Small intestine (tissue), 7 donors: ENCODE data around the gene TSSC4. TPM values are rescaled to one million over a fixed set of nuclear protein-coding genes. Genes with fewer than 3 reads are reported as not detected.
A peak's percentile ranks its signal among the peaks of the same experiment; 100 is the strongest.

ENCODE experiments used
- DNase-seq, 2 donors: peaks; one replicate each; pipeline versions ENCODE4 v3.0.0 to v3.0.0-alpha.2; 2013
- FAIRE-seq: peaks from 2 replicates; lab custom pipeline; 2012; peaks lifted over from hg19 to GRCh38; lab: Jason Lieb, UNC
- H3K27ac ChIP-seq, 3 donors: one replicate each; pipeline ENCODE4 v1.5.1; 2013; ENCODE audit warnings: low read length in 2 of 3, mild to moderate bottlenecking in 2 of 3, control low read depth in 1 of 3, inconsistent platforms in 1 of 3, low read depth in 1 of 3, moderate library complexity in 1 of 3
- H3K27me3 ChIP-seq, 3 donors: one replicate each; pipeline ENCODE4 v1.6.1; 2013; ENCODE audit warnings: low read length in 3 of 3, inconsistent platforms in 1 of 3; ENCODE audit not compliant: control insufficient read depth in 3 of 3, insufficient read depth in 3 of 3
- H3K36me3 ChIP-seq, 3 donors: one replicate each; pipeline ENCODE4 v1.6.1; 2013; ENCODE audit warnings: low read length in 3 of 3, inconsistent platforms in 1 of 3, low read depth in 1 of 3, mild to moderate bottlenecking in 1 of 3, moderate library complexity in 1 of 3; ENCODE audit not compliant: control insufficient read depth in 3 of 3, insufficient read depth in 2 of 3
- H3K4me1 ChIP-seq, 3 donors: one replicate each; pipeline ENCODE4 v1.6.1; 2013; ENCODE audit warnings: low read length in 2 of 3, inconsistent platforms in 1 of 3, low read depth in 1 of 3, mild to moderate bottlenecking in 1 of 3, moderate library complexity in 1 of 3; ENCODE audit not compliant: control insufficient read depth in 3 of 3, insufficient read depth in 2 of 3
- H3K4me3 ChIP-seq, 3 donors: one replicate each; pipeline ENCODE4 v1.5.1; 2013; ENCODE audit warnings: low read length in 3 of 3, control low read depth in 1 of 3, inconsistent platforms in 1 of 3, low read depth in 1 of 3, mild to moderate bottlenecking in 1 of 3, moderate library complexity in 1 of 3
- H3K9me3 ChIP-seq, 2 donors: one replicate each; pipeline ENCODE4 v1.6.1; 2013; ENCODE audit warnings: low read depth in 1 of 2, low read length in 1 of 2; ENCODE audit not compliant: control insufficient read depth in 2 of 2, insufficient read depth in 1 of 2
- WGBS, 3 donors: extraction: QIAGEN DNeasy Blood & Tissue Kit; methylation state at CpG; one replicate each; pipeline ENCODE4 v1.1.7; 2013; 5-methylcytosine and 5-hydroxymethylcytosine counted together
- polyA plus RNA-seq, 4 donors: library from polyadenylated mRNA; stranded (reverse) in 3 of 4; unstranded in 1 of 4; fragments of 200-250 nt in 3 of 4; fragments of 120-200 nt in 1 of 4; gene quantifications; one replicate each; pipeline versions ENCODE4 v1.2.1 to v1.2.3, GENCODE V29; 2013
- donor health status: healthy with polysubstance abuse.
- donor health status: control.
- donor health status: control.
- donor health status: Bipolar disorder and iron deficiency.
- donor health status: healthy.

The TSSC4 gene
- polyA plus RNA-seq, 4 donors = 24.2 to 113 (median 63.3) TPM

DNA sequence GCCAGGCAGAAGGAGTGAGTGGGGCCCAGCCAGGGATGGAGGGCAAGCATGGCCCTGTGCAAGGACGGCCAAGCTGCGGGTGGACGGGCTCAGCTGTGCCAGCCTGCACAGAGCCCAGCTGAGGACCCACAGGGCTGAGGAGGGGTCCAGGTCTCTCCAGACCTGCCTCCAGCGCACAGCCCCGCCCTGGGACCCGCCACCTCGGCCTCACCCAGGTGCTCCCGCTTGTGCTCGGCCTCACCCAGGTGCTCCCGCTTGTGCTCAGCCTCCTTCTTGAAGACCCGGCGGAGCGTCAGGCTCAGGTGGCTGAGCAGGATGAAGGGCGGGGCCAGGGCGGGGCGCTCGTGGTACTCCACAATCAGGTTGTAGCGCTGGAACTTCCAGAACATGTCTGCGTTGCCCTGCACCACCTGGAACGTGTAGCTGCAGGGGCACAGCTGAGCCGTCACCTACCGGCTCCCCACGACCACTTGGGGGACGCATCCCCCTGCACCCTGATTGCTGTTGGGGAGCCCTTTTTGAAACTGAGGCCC lies 6.4 kb downstream of the TSSC4 start:
- FAIRE-seq (no peak), DNase-seq (no peak)
- 35 to 68% (median 47%) methylated on average over 24 of the region's 24 CpGs for WGBS, 3 donors
- Histone ChIP-seq H3K27ac (no peak overlapping the region), H3K4me3 (no peak overlapping the region), H3K9me3 (no peaks in the 10 kb centered on the region), H3K36me3 (peaks cover 6 to 32% (median 13%) of the 10 kb centered on the region in 3 donors), H3K27me3 (peaks cover 0 to 34% (median 0%) of the 10 kb centered on the region in 3 donors), H3K4me1 (peaks cover 0 to 20% (median 0%) of the 10 kb centered on the region in 3 donors)

DNA sequence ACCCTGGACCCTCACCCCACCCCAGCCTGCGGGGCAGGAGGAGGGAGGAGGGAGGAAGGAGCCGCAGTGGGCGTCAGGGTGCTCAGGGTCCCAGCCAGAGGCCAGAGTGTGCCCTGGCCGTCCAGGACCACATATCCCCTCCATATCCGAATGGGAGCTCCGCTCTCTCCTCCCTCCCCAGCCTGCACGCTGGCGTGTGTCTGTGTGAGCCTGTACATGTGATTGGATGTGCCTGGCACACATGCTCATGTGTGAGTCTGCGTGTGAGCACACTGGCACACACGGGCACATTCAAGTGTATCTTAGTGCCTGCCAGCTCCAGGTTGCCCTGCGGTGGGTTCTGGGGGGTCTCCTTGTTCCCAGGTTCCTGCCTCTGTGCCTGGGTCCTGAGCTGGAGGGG lies 8.1 kb downstream of the TSSC4 start:
- no peak overlapping the region for H3K4me3 ChIP-seq
- H3K9me3 ChIP-seq = no peaks in the 10 kb centered on the region
- peaks cover 0 to 34% (median 0%) of the 10 kb centered on the region in 3 donors for H3K27me3 ChIP-seq
- WGBS, 3 donors = 39 to 69% (median 50%) methylated on average over 10 to 11 of the region's 11 CpGs
- peak overlapping the region in 1 of 3 donors; percentile 33 for H3K27ac ChIP-seq
- FAIRE-seq (no peak), DNase-seq (no peak)
- peaks cover 0 to 17% (median 0%) of the 10 kb centered on the region in 3 donors for H3K4me1 ChIP-seq
- peaks cover 2 to 15% (median 4%) of the 10 kb centered on the region in 3 donors for H3K36me3 ChIP-seq

DNA sequence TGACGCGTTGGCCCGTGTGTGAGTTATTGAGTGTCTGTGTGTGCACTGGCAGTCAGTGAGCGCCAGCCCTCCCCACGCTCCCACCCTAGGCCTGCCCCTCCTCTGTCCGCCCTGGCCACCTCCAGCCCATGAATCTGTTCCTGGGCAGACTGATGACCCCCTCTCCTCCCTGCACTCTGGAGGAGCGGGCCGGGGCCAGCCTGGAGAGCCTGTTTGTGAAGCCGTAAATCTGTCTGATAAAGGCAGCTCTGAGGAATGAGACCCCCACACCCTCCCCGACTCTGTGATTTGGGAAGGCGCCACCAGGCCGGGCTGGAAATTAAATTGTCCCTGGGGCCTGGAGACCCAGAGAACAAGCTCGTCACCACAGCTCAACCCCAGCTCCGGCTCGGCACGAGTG lies 8.6 kb downstream of the TSSC4 start:
- 38 to 58% (median 49%) methylated on average over 16 of the region's 16 CpGs for WGBS, 3 donors
- no peak for DNase-seq
- H3K4me3 ChIP-seq = no peak overlapping the region
- no peaks in the 10 kb centered on the region for H3K9me3 ChIP-seq
- H3K4me1 ChIP-seq = peaks cover 0 to 17% (median 0%) of the 10 kb centered on the region in 3 donors
- peaks cover 0 to 10% (median 1%) of the 10 kb centered on the region in 3 donors for H3K36me3 ChIP-seq
- peak overlapping the region in 1 of 3 donors; percentile 33 for H3K27ac ChIP-seq
- H3K27me3 ChIP-seq = peaks cover 0 to 34% (median 0%) of the 10 kb centered on the region in 3 donors
- FAIRE-seq = no peak

DNA sequence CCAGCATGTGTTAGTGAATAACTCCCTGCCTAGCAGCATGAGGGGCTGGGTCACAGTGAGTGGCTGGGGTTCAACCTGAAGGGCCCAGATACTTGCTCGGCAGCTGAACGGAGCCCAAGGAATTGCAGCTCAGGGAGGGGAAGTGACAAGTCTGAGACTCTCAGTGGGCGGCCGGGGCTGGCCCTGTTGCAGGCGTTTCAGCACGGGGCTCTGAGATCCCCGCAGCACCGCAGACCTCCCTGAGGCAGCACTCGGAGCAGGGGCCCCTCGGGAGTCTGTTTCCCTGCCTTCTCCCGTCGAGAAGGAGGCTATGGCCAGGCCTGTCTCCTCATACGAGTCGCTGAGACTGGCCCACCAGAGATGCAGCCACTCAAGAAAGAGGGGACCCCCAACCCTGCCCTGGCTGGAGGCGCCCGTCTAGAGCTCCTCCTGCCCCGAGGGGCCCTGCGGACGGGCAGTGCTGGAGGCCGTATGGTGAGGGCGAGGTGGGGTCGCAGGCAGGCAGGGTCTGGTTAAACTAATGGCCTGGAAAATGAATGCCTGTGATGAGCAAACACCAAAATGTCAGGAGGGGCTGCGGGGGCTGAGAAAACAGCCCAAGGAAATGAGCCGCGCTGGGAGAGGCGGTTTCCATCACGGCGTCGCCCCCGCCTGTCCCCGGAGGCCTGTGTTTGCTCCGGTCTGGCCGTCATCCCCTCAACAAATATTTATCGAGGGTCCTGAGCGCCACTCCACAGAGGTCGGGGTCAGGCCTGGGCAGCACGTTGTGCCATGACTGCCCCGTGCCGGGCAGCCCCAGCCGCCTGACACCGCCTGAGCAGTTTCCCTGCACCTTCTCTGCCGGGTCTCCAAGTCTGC lies 9.3 kb downstream of the TSSC4 start:
- H3K36me3 ChIP-seq = peaks cover 0 to 3% (median 0%) of the 10 kb centered on the region in 3 donors
- H3K27me3 ChIP-seq = peaks cover 0 to 34% (median 0%) of the 10 kb centered on the region in 3 donors
- 45 to 58% (median 50%) methylated on average over 41 to 42 of the region's 42 CpGs for WGBS, 3 donors
- H3K4me1 ChIP-seq = peaks cover 0 to 17% (median 0%) of the 10 kb centered on the region in 3 donors
- DNase-seq = no peak
- no peak for FAIRE-seq
- H3K9me3 ChIP-seq = no peaks in the 10 kb centered on the region
- H3K27ac ChIP-seq = peak overlapping the region in 1 of 3 donors; percentile 33
- no peak overlapping the region for H3K4me3 ChIP-seq

DNA sequence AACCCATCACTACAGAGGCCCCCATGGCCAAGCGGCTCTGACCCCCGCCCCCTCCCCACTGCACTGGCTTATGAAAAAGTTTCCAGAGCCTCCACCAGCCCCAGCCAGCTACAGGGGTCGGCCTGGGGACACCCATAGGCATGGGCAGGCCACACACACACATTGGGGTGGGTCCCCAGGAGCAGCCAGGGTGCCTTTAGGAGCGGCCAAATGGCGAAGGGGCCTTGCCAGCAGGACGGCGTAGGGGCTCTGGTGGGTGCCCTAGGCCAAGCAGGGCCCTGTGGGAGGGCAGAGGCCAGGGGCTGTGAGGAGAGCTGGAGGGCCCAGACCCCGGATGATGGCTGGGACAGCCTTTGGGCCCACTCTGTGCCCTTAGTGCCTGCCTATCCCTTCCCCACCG lies 10.1 kb downstream of the TSSC4 start:
- 83 to 85% (median 83%) methylated on average over 8 to 9 of the region's 9 CpGs for WGBS, 3 donors
- Histone ChIP-seq H3K27me3 (peaks cover 0 to 34% (median 0%) of the 10 kb centered on the region in 3 donors), H3K9me3 (no peaks in the 10 kb centered on the region), H3K27ac (no peak overlapping the region), H3K4me1 (peaks cover 0 to 17% (median 0%) of the 10 kb centered on the region in 3 donors), H3K36me3 (peaks cover 0 to 3% (median 0%) of the 10 kb centered on the region in 3 donors), H3K4me3 (no peak overlapping the region)
- FAIRE-seq (no peak), DNase-seq (no peak)

DNA sequence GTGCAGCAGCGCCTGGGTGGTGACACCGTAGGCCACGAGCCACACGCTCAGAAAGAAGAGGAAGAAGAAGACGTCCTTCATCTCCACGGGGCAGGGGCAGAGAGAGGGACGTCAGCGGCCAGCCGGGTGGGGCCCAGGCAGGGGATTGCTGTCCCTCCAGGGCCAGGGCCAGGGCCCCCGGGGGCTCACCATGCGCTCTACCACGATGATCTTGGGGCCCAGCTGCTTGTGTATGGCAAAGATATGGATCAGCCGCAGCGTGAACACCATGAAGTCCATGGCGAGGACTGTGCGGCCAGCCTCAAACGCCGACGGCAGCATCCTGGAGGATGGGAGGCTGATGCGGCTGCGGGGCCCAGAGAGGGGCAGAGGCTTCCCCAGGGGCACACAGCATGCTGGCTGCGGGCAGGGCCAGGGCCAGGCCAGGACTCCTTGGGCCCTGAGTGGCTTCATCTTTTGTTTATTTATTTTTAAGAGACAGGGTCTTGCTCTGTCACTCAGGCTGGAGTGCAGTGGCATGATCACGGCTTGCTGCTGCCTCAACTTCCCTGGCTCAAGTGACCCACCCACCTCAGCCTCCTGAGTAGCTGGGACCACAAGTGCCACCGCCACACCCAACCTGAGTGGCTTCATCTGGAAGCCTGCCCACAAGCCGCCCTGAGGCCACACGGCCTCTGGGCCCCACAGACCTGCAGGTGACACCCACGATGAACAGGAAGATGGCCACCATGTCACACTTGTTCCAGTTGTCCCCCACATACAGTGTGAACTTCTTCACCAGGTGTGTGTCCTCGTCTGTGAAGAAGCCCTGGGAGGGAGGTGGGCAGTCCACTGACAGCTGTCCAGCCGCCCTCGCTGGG lies 11.1 kb downstream of the TSSC4 start:
- FAIRE-seq = no peak

DNA sequence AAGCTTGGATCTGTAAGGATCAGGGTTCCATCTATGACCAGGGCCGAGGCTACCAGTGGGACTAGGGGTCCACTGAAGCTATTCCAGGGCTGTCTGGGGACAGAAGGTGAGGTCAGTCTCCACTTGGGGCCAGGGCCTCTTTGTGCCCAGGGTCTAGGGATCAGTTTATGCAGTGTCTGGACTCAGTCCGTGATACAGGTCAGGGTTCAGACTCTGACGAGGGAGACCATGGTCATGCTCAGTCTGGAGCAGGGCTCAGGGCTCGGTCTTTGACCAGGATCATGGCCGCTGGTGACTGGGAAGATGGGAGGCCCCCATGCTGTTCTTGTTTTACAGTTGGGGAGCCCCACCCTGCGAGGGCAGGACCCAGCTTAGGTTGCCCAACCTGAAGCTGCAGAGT lies 11.8 kb downstream of the TSSC4 start:
- FAIRE-seq (no peak), DNase-seq (no peak)
- no peaks in the 10 kb centered on the region for H3K9me3 ChIP-seq
- no peak overlapping the region for H3K4me3 ChIP-seq
- H3K27me3 ChIP-seq = peaks cover 0 to 34% (median 0%) of the 10 kb centered on the region in 3 donors
- H3K36me3 ChIP-seq = no peaks in the 10 kb centered on the region
- H3K27ac ChIP-seq = no peak overlapping the region
- whole genome bisulfite sequencing, 3 donors = 86 to 88% (median 88%) methylated on average over 6 of the region's 6 CpGs
- H3K4me1 ChIP-seq = peaks cover 0 to 17% (median 0%) of the 10 kb centered on the region in 3 donors

More for the DNA sequence above, 11.1 kb downstream of the TSSC4 start:
- Histone ChIP-seq H3K27me3 (peaks cover 0 to 34% (median 0%) of the 10 kb centered on the region in 3 donors), H3K27ac (no peak overlapping the region), H3K4me3 (no peak overlapping the region), H3K36me3 (no peaks in the 10 kb centered on the region), H3K4me1 (peaks cover 0 to 17% (median 0%) of the 10 kb centered on the region in 3 donors), H3K9me3 (no peaks in the 10 kb centered on the region)
- WGBS, 3 donors = 79 to 87% (median 82%) methylated on average over 29 to 30 of the region's 30 CpGs
- DNase-seq = no peak
